Endothelial cell of umbilical vein (primary cell): ENCODE measurements around the gene CDK18. TPM values are rescaled to one million over a fixed set of nuclear protein-coding genes. Genes with fewer than 3 reads are reported as not detected.

Source experiments
- BruUV-seq: library from RNA; stranded (reverse); fragments of 400-500 nt; replicated peaks from 2 replicates; lab custom pipeline; 2021; lab: Mats Ljungman, UMichigan
- CTCF ChIA-PET: fragments of 300-600, 350-600 bp; sonication (Branson Sonifier 250); formaldehyde crosslinking; loops from one replicate; lab custom pipeline; 2021; ENCODE audit warnings: antibody characterized with exemption, inconsistent platforms; lab: Charles Lee
- POLR2A ChIA-PET: fragments of 300-600, 350-600 bp; sonication (Branson Sonifier 250); formaldehyde crosslinking; loops from one replicate; lab custom pipeline; 2021; ENCODE audit warnings: antibody characterized with exemption, inconsistent platforms; lab: Charles Lee
- DNase-seq: peaks from one replicate; pipeline ENCODE4 v3.0.0-alpha.2; 2011; ENCODE audit warnings: low read depth, low spot score
- FAIRE-seq: peaks from 2 replicates; lab custom pipeline; 2011; peaks lifted over from hg19 to GRCh38; lab: Jason Lieb, UNC
- H2AFZ ChIP-seq: 2 replicates; pipeline ENCODE4 v1.6.0; 2012; ENCODE audit warnings: low read depth, low read length, control low read depth, inconsistent platforms
- H3K27ac ChIP-seq: 2 replicates; pipeline ENCODE4 v1.5.1; 2011; ENCODE audit warnings: low read depth, mild to moderate bottlenecking, control low read depth, low read length, moderate library complexity; ENCODE audit not compliant: insufficient read depth
- H3K27me3 ChIP-seq, 2 experiments: 2 replicates each; pipeline versions ENCODE4 v1.6.0 to v1.6.1; 2011; ENCODE audit warnings: low read length in 2 of 2, mixed read lengths in 1 of 2; ENCODE audit not compliant: control insufficient read depth in 2 of 2, insufficient read depth in 2 of 2
- H3K36me3 ChIP-seq, 2 experiments: 2 replicates in 1 of 2; 3 replicates in 1 of 2; pipeline ENCODE4 v1.5.1; 2011; ENCODE audit warnings: low read length in 2 of 2, mild to moderate bottlenecking in 1 of 2, moderate library complexity in 1 of 2; ENCODE audit not compliant: control insufficient read depth in 2 of 2, insufficient read depth in 2 of 2; ENCODE audit errors: extremely low read depth in 1 of 2
- H3K4me1 ChIP-seq: 3 replicates; pipeline ENCODE4 v1.5.1; 2011; ENCODE audit warnings: mild to moderate bottlenecking, low read length; ENCODE audit not compliant: control insufficient read depth, insufficient read depth; ENCODE audit errors: extremely low read depth
- H3K4me2 ChIP-seq: 2 replicates; pipeline ENCODE4 v1.6.1; 2011; ENCODE audit warnings: low read length, control low read depth, mixed read lengths; ENCODE audit not compliant: insufficient read depth
- H3K4me3 ChIP-seq, 3 experiments: fragments of 200-600 bp in 1 of 3; sonication (generic), shearing (Covaris generic) in 1 of 3; replicated peaks in 1 of 3; 2 replicates each; pipeline ENCODE4 v1.5.1; 2011 to 2016; ENCODE audit warnings: control low read depth in 3 of 3, low read length in 3 of 3, mild to moderate bottlenecking in 2 of 3, inconsistent platforms in 1 of 3, low read depth in 1 of 3, moderate library complexity in 1 of 3; ENCODE audit not compliant: insufficient read depth in 1 of 3
- H3K79me2 ChIP-seq: 2 replicates; pipeline ENCODE4 v1.6.0; 2012; ENCODE audit warnings: low read length, inconsistent platforms; ENCODE audit not compliant: control insufficient read depth, insufficient read depth
- H3K9ac ChIP-seq: replicated peaks from 2 replicates; pipeline ENCODE3; 2011; ENCODE audit warnings: low read length, control low read depth; ENCODE audit not compliant: insufficient read depth; ENCODE audit errors: extremely low read depth
- H3K9me1 ChIP-seq: replicated peaks from 3 replicates; pipeline ENCODE4 v1.6.0; 2011; ENCODE audit warnings: mild to moderate bottlenecking, low read length; ENCODE audit not compliant: control insufficient read depth, insufficient read depth; ENCODE audit errors: extremely low read depth
- H3K9me3 ChIP-seq: replicated peaks from 2 replicates; pipeline ENCODE4 v1.5.1; 2012; ENCODE audit warnings: low read length, inconsistent platforms; ENCODE audit not compliant: control insufficient read depth, insufficient read depth
- H4K20me1 ChIP-seq: replicated peaks from 2 replicates; pipeline ENCODE3; 2011; ENCODE audit warnings: mild to moderate bottlenecking, low read length; ENCODE audit not compliant: control insufficient read depth, insufficient read depth; ENCODE audit errors: extremely low read depth
- CTCF ChIP-seq, 2 donors: IDR thresholded peaks; 1 replicate in 1 of 2; 2 replicates in 1 of 2; pipeline ENCODE4 v1.5.1; 2011; ENCODE audit warnings: low read length in 2 of 2, mild to moderate bottlenecking in 2 of 2, moderate library complexity in 2 of 2, control low read depth in 1 of 2, inconsistent platforms in 1 of 2, low read depth in 1 of 2; ENCODE audit not compliant: insufficient read depth in 1 of 2; ENCODE audit errors: extremely low read depth in 1 of 2
- EZH2 ChIP-seq: IDR thresholded peaks from 2 replicates; pipeline ENCODE4 v1.6.1; 2012; ENCODE audit warnings: borderline replicate concordance, low read depth, mild to moderate bottlenecking, moderate library complexity, low read length, inconsistent platforms; ENCODE audit not compliant: severe bottlenecking
- FOS ChIP-seq: IDR thresholded peaks from 2 replicates; pipeline ENCODE4 v1.6.1; 2011; ENCODE audit warnings: mild to moderate bottlenecking, low read length, moderate library complexity, borderline replicate concordance; ENCODE audit not compliant: insufficient read depth
- GATA2 ChIP-seq: IDR thresholded peaks from 2 replicates; pipeline ENCODE4 v1.7.0; 2011; ENCODE audit warnings: low read depth, mild to moderate bottlenecking, moderate library complexity, mixed read lengths, low read length; ENCODE audit not compliant: insufficient read length, insufficient read depth
- JUN ChIP-seq: IDR thresholded peaks from 2 replicates; pipeline ENCODE4 v1.6.1; 2011; ENCODE audit warnings: borderline replicate concordance, low read depth; ENCODE audit not compliant: insufficient read length, insufficient read depth
- MAX ChIP-seq: IDR thresholded peaks from 2 replicates; pipeline ENCODE4 v1.6.1; 2011; ENCODE audit not compliant: insufficient read depth, insufficient read length
- MYC ChIP-seq: IDR thresholded peaks from one replicate; pipeline ENCODE4 v1.6.1; 2011; ENCODE audit warnings: mild to moderate bottlenecking, low read depth, low read length
- POLR2A ChIP-seq: IDR thresholded peaks from 2 replicates; pipeline ENCODE4 v1.6.1; 2012; ENCODE audit warnings: low read depth, mild to moderate bottlenecking, control low read depth, low read length
- POLR2AphosphoS5 ChIP-seq: IDR thresholded peaks from 2 replicates; pipeline ENCODE4 v1.6.1; 2012; ENCODE audit warnings: low read depth, mild to moderate bottlenecking, control low read depth, low read length, moderate library complexity; ENCODE audit not compliant: insufficient read depth
- dilution Hi-C: fragments of 300-500 bp; cut with MboI; formaldehyde crosslinking; loops from one replicate; pipeline ENCODE4 v1.15.0; 2019; ENCODE audit warnings: low sequenced_read_pairs; ENCODE audit not compliant: extremely low pct_ligation_motif_present
- intact Hi-C: fragments of 100-400 bp; cut with micrococcal nuclease; formaldehyde crosslinking; loops from one replicate; pipeline ENCODE4 v1.10.0; 2022
- polyA plus RNA-seq, 4 experiments: library from polyadenylated mRNA; depleted of rRNA in 3 of 4; stranded (reverse) in 3 of 4; unstranded in 1 of 4; fragments of >200 nt; gene quantifications; 2 replicates each; pipeline versions ENCODE4 v1.2.1 to v1.2.3, GENCODE V29; 2011 to 2012; ENCODE audit warnings: missing spikeins in 1 of 4
- total RNA-seq: library from RNA; stranded (reverse); gene quantifications from 2 replicates; pipeline ENCODE4 v1.2.3, GENCODE V29; 2021

CDK18 gene
- total and polyA plus RNA-seq, 2 donors (not counting 3 experiments of a cell fraction or from before 2014, with no cell fraction given), result 0.17 to 1.2 TPM

- no peak overlapping the region for H3K27ac ChIP-seq
- no peak overlapping the region for H2AFZ ChIP-seq
- CTCF ChIA-PET, result interaction anchor here (3.1 kb wide), 1 partner anchor 126 kb away, joined by 15 read pairs; no protein-coding TSS in a partner anchor
- POLR2A ChIA-PET, result no interaction called here
- no peak overlapping the region for H3K4me3 ChIP-seq
- no peak overlapping the region for H3K9ac ChIP-seq
- dilution Hi-C loops, result no loop called here
- BruUV-seq, result no TSS peak
- TF ChIP-seq MYC (no peak), CTCF (IDR thresholded peaks at IDR 0.05; ENCODE audit: extremely low read depth in 1 of 2, insufficient read depth in 1 of 2, low read depth in 1 of 2, low read length in 2 of 2) (no peak)
- H3K79me2 ChIP-seq, result no peaks in the 10 kb centered on the region
- no peaks in the 10 kb centered on the region for H4K20me1 ChIP-seq
- DNase-seq (no peak), FAIRE-seq (no peak)
- intact Hi-C loops, result no loop called here
- H3K9me3 ChIP-seq, result no peaks in the 10 kb centered on the region
- H3K4me2 ChIP-seq, result no peak overlapping the region
- H3K4me1 ChIP-seq, result no peaks in the 10 kb centered on the region
- H3K27me3 ChIP-seq, result peaks cover 7% of the 10 kb centered on the region in 2 experiments
- no peaks in the 10 kb centered on the region for H3K9me1 ChIP-seq
- H3K36me3 ChIP-seq, result no peaks in the 10 kb centered on the region
Measured at GRCh38 chr1:205480349-205480985, 24.0 kb upstream of the CDK18 start.

- H3K9me1 ChIP-seq, result no peaks in the 10 kb centered on the region
- H3K27me3 ChIP-seq, result peaks cover 7% of the 10 kb centered on the region in 2 experiments
- no peak overlapping the region for H3K4me2 ChIP-seq
- no peak overlapping the region for H3K4me3 ChIP-seq
- no peaks in the 10 kb centered on the region for H3K9me3 ChIP-seq
- DNase-seq (no peak), FAIRE-seq (no peak)
- no peaks in the 10 kb centered on the region for H3K36me3 ChIP-seq
- BruUV-seq, result no TSS peak
- H4K20me1 ChIP-seq, result no peaks in the 10 kb centered on the region
- H3K27ac ChIP-seq, result no peak overlapping the region
- no peaks in the 10 kb centered on the region for H3K4me1 ChIP-seq
- TF ChIP-seq FOS (no peak), EZH2 (no peak), GATA2 (no peak), CTCF (IDR thresholded peaks at IDR 0.05; ENCODE audit: extremely low read depth in 1 of 2, insufficient read depth in 1 of 2, low read depth in 1 of 2, low read length in 2 of 2) (no peak), JUN (no peak), MYC (no peak), POLR2A (no peak), POLR2AphosphoS5 (no peak), MAX (no peak)
- ChIA-PET POLR2A (no interaction called here), CTCF (interaction anchor here (1.5 to 1.9 kb wide), 2 partner anchors 12 to 145 kb away, joined by 4 read pairs; no protein-coding TSS in a partner anchor)
- H3K79me2 ChIP-seq, result no peaks in the 10 kb centered on the region
- intact Hi-C loops (no loop called here), dilution Hi-C loops (no loop called here)
- no peak overlapping the region for H2AFZ ChIP-seq
- H3K9ac ChIP-seq, result no peak overlapping the region
Measured at GRCh38 chr1:205481218-205481617, 23.3 kb upstream of the CDK18 start.
